ENCODE measurements around the gene ACP3.

GRCh38 chr3:132279030-132279429 is 38.2 kb upstream of the ACP3 start:
- no peak for TF ChIP-seq CTCF (IDR thresholded peaks at IDR 0.05; ENCODE audit: insufficient read depth, low read length, poor library complexity, severe bottlenecking)
- TF ChIP-seq EZH2phosphoT487 (conservative IDR thresholded peaks at IDR 0.05; ENCODE audit: low read length), result no peak

Measured in SU-DHL-6 (cell line).